Islet of Langerhans (tissue), 1 donor: ENCODE results near the gene SPEM3.

ENCODE experiments used
- FAIRE-seq: peaks from one replicate; lab custom pipeline; 2011; peaks lifted over from hg19 to GRCh38; lab: Jason Lieb, UNC

The SPEM3 gene

GRCh38 chr17:7428557-7428956, at the start of gene SPEM3:
Gene SPEM3, plus strand, starts transcription at chr17:7428857. Its CDS starts 46 bp downstream, at chr17:7428903.
- no peak for FAIRE-seq

GRCh38 chr17:7379134-7379533, 49.5 kb upstream of the SPEM3 start:
- FAIRE-seq: no peak

- no peak for FAIRE-seq
Measured at GRCh38 chr17:7380321-7380720, 48.3 kb upstream of the SPEM3 start.

GRCh38 chr17:7380855-7381683, 47.6 kb upstream of the SPEM3 start, which contains the start of gene TNK1:
Gene TNK1, plus strand, starts transcription at chr17:7381089. Its CDS starts 1,838 bp downstream, at chr17:7382927.
- FAIRE-seq: no peak

- FAIRE-seq: no peak
Measured at GRCh38 chr17:7382901-7383300, 45.8 kb upstream of the SPEM3 start.

GRCh38 chr17:7383371-7383741, 45.3 kb upstream of the SPEM3 start:
- FAIRE-seq: no peak

GRCh38 chr17:7383742-7384488, 44.7 kb upstream of the SPEM3 start:
- no peak for FAIRE-seq

- no peak for FAIRE-seq
Measured at GRCh38 chr17:7384489-7385081, 44.1 kb upstream of the SPEM3 start.

- no peak for FAIRE-seq
Measured at GRCh38 chr17:7388856-7389255, 39.8 kb upstream of the SPEM3 start.

GRCh38 chr17:7389924-7390910, 38.4 kb upstream of the SPEM3 start:
- FAIRE-seq: no peak

GRCh38 chr17:7391307-7391706, 37.4 kb upstream of the SPEM3 start:
- FAIRE-seq: no peak

GRCh38 chr17:7392696-7393612, 35.7 kb upstream of the SPEM3 start:
- no peak for FAIRE-seq

GRCh38 chr17:7393613-7394451, 34.8 kb upstream of the SPEM3 start:
- FAIRE-seq: no peak

GRCh38 chr17:7394452-7395191, 34.0 kb upstream of the SPEM3 start, which contains the start of gene PLSCR3:
Gene PLSCR3, minus strand, starts transcription at chr17:7394525. Its CDS starts 415 bp downstream, at chr17:7394110.
- FAIRE-seq: no peak

- FAIRE-seq: no peak
Measured at GRCh38 chr17:7396147-7396546, 32.5 kb upstream of the SPEM3 start.

- no peak for FAIRE-seq
Measured at GRCh38 chr17:7398612-7399011, 30.0 kb upstream of the SPEM3 start.

GRCh38 chr17:7403043-7403726, 25.5 kb upstream of the SPEM3 start:
- FAIRE-seq: no peak

GRCh38 chr17:7403727-7403976, 25.0 kb upstream of the SPEM3 start:
- no peak for FAIRE-seq
